Smooth muscle cell of the brain vasculature (primary cell): Measurements from ENCODE around the gene ZNF592.
"Not testable (repeated sequence)": the region's sequence is repeated elsewhere in the genome, so short reads cannot be mapped to it uniquely, and the experiment has no call there.

Experiments
- DNase-seq: peaks from one replicate; pipeline ENCODE4 v3.0.0-alpha.2; 2012; ENCODE audit warnings: low read depth, low spot score

Gene ZNF592

GRCh38 chr15:84741121-84741520 is 7.3 kb upstream of the ZNF592 start:
- no peak for DNase-seq

- peak; percentile 17 for DNase-seq
Measured at GRCh38 chr15:84747416-84748273, 747 bp upstream of the ZNF592 start.

- DNase-seq: no peak
Measured at GRCh38 chr15:84749111-84749991, 959 bp downstream of the ZNF592 start.

- DNase-seq: no peak
Measured at GRCh38 chr15:84750583-84751092, 2.2 kb downstream of the ZNF592 start.

GRCh38 chr15:84751721-84752120 is 3.3 kb downstream of the ZNF592 start:
- DNase-seq: not testable (repeated sequence)

- no peak for DNase-seq
Measured at GRCh38 chr15:84752195-84752594, 3.8 kb downstream of the ZNF592 start.

GRCh38 chr15:84752700-84753099 is 4.3 kb downstream of the ZNF592 start:
- DNase-seq: no peak

- not testable (repeated sequence) for DNase-seq
Measured at GRCh38 chr15:84754889-84755288, 6.5 kb downstream of the ZNF592 start.

GRCh38 chr15:84755736-84756527 is 7.5 kb downstream of the ZNF592 start:
- DNase-seq: no peak

GRCh38 chr15:84759018-84759417 is 10.6 kb downstream of the ZNF592 start:
- DNase-seq: no peak

- no peak for DNase-seq
Measured at GRCh38 chr15:84760219-84760618, 11.8 kb downstream of the ZNF592 start.

GRCh38 chr15:84761607-84762131 is 13.3 kb downstream of the ZNF592 start:
- no peak for DNase-seq

GRCh38 chr15:84762840-84763572 is 14.6 kb downstream of the ZNF592 start:
- DNase-seq: no peak

GRCh38 chr15:84764585-84764984 is 16.2 kb downstream of the ZNF592 start:
- DNase-seq: no peak

GRCh38 chr15:84764989-84765388 is 16.6 kb downstream of the ZNF592 start:
- no peak for DNase-seq

- DNase-seq: no peak
Measured at GRCh38 chr15:84765675-84766074, 17.3 kb downstream of the ZNF592 start.

- DNase-seq: no peak
Measured at GRCh38 chr15:84766461-84767035, 18.2 kb downstream of the ZNF592 start.

GRCh38 chr15:84772031-84772430 is 23.6 kb downstream of the ZNF592 start:
- DNase-seq: no peak

- DNase-seq: no peak
Measured at GRCh38 chr15:84772467-84772866, 24.1 kb downstream of the ZNF592 start.

- no peak for DNase-seq
Measured at GRCh38 chr15:84773716-84774115, 25.3 kb downstream of the ZNF592 start.
